T-helper 2 cell treated with Interferon-gamma antibody and Interleukin-4, amounts not matched to agents 100 ng/mL and 5 ng/mL, for 36 hours (primary cell): ENCODE results near the gene PSAP. TPM values are rescaled to one million over a fixed set of nuclear protein-coding genes. Genes with fewer than 3 reads are reported as not detected.

Source experiments
- intact Hi-C: fragments of 100-400 bp; cut with micrococcal nuclease; formaldehyde crosslinking; loops from one replicate; pipeline ENCODE4 v1.15.1; 2023
- total RNA-seq: library from RNA; stranded (reverse); gene quantifications from 2 replicates; pipeline ENCODE4 v1.2.3, GENCODE V29; 2022

Gene PSAP
- total RNA-seq, 1 donor from 2014 or later: 123 TPM

DNA sequence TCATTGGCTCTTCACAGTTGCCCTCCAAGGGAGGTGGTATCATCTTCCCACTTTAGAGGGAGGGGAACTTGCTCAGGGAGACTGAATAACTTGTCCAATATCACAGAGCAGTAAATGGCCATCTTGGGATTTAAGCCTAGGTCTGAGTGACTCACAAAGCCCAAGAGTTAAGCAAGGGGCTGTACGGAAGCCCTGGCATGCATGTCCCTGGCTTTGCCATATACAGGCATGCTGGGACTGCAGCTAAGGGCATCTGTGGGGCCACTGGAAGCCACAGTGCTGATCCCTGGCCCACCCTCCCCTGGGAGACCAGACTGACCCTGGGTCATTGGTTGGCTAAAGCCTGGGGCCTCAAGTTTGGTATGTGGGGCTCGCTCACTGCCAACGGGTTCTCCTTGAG, 80.8 kb downstream of the PSAP start:
- intact Hi-C loops: loop anchor here (5.0 kb wide), 1 partner anchor 58 kb away; no protein-coding TSS in a partner anchor

DNA sequence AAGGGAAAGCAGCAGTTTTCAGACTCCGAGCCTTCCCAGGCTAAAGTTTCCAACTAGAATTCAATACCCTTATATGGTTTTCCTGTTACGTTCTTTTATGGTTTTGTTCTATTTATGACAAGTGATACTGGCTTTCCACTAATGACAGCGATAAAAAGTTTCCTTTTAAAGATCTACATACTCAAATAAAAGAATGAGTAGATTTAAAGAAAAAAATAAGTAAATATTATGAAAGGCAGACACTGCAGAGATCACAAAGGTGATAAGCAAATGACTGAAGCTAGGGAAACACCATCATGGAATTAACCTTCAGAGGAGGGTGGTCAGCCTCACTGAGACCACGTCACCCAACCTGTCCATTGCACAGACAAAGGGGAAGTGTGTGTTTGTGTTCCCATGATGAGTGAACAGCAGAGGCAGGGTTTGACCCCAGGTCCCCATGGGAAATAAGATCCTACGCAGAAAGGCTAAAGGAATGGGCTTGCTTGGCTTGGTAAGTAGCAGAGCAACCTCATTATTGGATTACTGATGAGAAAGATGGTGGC, 81.7 kb downstream of the PSAP start:
- intact Hi-C loops: loop anchor here (1.0 to 2.0 kb wide), 4 partner anchors 21 to 451 kb away; partner anchors contain the start of genes PSAP and SLC29A3

DNA sequence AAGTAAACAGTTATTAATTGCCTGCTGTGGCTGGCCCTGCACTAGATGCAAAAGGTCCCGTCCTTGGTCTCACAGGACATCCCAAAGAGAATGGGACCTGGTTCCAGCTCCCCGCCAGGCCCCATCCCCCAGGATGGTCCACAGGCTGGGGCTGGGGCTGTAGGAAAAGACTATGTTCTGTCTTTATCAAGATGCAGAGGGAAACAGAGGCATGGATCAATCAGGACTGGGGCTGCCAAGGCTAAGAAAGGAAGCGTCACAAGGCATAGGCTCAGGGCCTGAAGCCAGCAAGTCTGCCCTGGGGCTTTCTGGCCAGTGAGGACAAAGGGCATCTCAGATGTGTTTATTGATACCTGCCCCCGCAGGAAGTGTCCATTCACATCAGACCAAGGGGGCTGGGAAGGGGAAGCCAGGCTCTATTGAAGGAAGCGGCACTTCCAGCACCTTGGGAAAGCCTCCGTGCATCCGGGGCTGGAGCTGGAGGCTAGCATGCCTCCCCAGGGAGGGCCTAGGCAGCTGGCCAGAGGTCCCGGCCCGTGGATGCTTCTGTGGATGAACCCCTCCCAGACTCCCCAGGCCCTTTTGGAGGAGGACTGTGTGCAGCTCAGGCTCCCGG, 83.5 kb downstream of the PSAP start:
- intact Hi-C loops: loop anchor here (1.0 to 2.0 kb wide), 4 partner anchors 40 to 449 kb away; partner anchors contain the start of genes PSAP and SLC29A3

DNA sequence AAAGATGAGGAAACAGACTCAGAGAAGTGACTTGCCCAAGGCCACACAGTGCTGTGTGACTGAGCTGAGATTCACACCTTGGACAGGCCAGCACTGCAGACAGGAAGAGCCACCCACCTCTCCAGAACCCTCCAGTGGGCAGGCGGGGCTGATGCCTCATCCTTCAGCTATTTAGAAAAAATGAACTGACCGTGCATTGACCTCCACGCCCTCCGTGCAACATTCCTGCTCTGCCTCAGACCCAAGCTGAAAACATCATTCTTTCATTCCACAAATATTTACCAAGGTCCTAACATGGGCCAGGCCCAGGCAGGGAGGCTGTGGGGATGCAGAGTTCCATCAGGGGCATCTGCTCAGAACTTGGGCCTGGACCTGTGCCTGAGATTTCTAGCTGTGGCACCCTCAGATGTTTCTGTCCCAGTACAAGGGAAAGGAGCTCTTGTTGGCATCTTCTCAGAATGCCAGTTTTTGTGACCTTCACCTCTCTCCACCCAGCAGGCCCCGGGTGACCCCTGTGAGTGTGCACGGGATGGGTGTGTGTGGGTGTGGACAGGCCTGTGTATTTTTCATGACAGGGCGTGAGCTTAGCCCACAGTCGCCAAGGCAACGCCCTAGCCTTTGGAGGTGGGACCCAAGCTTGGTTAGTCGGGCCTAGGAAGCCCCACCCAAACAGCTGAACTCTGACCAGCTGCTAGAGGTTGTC, 84.2 kb downstream of the PSAP start:
- intact Hi-C loops: no loop called here

Other genes with a start within 250 kb of the PSAP start
- gene C10orf105, start 131.5 kb downstream of the PSAP start, total RNA-seq: 0.61 and 0.64 TPM in 2 replicates
- 84.5 and 84.9 TPM in 2 replicates for gene VSIR, start 77.7 kb downstream of the PSAP start, total RNA-seq
- 0.02 and 0.05 TPM in 2 replicates for gene CHST3, start 113.1 kb upstream of the PSAP start, total RNA-seq
- gene SPOCK2, start 237.3 kb upstream of the PSAP start, total RNA-seq: 213 and 217 TPM in 2 replicates